IMR-90 (cell line): ENCODE results near the gene ZNF362. TPM values are rescaled to one million over a fixed set of nuclear protein-coding genes. Genes with fewer than 3 reads are reported as not detected.
A peak's percentile ranks its signal among the peaks of the same experiment; 100 is the strongest.

Experiments
- ATAC-seq: fragments of 200-7000 bp; cut with Tn5 transposase; 2 replicates; pipeline ENCODE4 v1.9.1; 2020; ENCODE audit warnings: low read depth, mild to moderate bottlenecking, moderate library complexity
- BruUV-seq: library from RNA; stranded (reverse); fragments of 400-500 nt; replicated peaks from 2 replicates; lab custom pipeline; 2021; lab: Mats Ljungman, UMichigan
- CTCF ChIA-PET: fragments of 300-600 bp; formaldehyde crosslinking; extraction: SDS; loops from one replicate; lab custom pipeline; 2021; ENCODE audit warnings: antibody characterized with exemption; lab: Yijun Ruan, JAX
- POLR2A ChIA-PET: fragments of 300-600 bp; sonication (Branson Sonifier 250); formaldehyde crosslinking; loops from one replicate; lab custom pipeline; 2022; ENCODE audit warnings: antibody characterized with exemption; ENCODE audit not compliant: unreplicated experiment; lab: Charles Lee
- DNase-seq: peaks from one replicate; pipeline ENCODE4 v3.0.0; 2013
- H2AFZ ChIP-seq: replicated peaks from 2 replicates; pipeline ENCODE3; 2013; ENCODE audit warnings: low read length, mild to moderate bottlenecking; ENCODE audit not compliant: poor library complexity
- H2AK5ac ChIP-seq: 2 replicates; pipeline ENCODE4 v1.6.1; 2013; ENCODE audit warnings: low read depth, low read length, inconsistent platforms
- H2AK9ac ChIP-seq: replicated peaks from 2 replicates; pipeline ENCODE3; 2013; ENCODE audit warnings: mild to moderate bottlenecking, low read depth, low read length, moderate library complexity; ENCODE audit not compliant: poor library complexity
- H2BK120ac ChIP-seq: 2 replicates; pipeline ENCODE4 v1.6.1; 2013; ENCODE audit warnings: low read depth, low read length, inconsistent platforms
- H2BK15ac ChIP-seq: 3 replicates; pipeline ENCODE4 v1.6.1; 2013; ENCODE audit warnings: low read depth, low read length, inconsistent platforms
- H2BK20ac ChIP-seq: 2 replicates; pipeline ENCODE4 v1.6.1; 2013; ENCODE audit warnings: low read depth, mild to moderate bottlenecking, inconsistent platforms, low read length, moderate library complexity
- H2BK5ac ChIP-seq: 2 replicates; pipeline ENCODE4 v1.6.1; 2013; ENCODE audit warnings: mild to moderate bottlenecking, low read depth, low read length, inconsistent platforms; ENCODE audit not compliant: poor library complexity, severe bottlenecking
- H3K14ac ChIP-seq: replicated peaks from 2 replicates; pipeline ENCODE4 v1.6.1; 2013; ENCODE audit warnings: low read depth, low read length, inconsistent platforms
- H3K18ac ChIP-seq: 2 replicates; pipeline ENCODE4 v1.6.1; 2013; ENCODE audit warnings: low read depth, low read length, control low read depth
- H3K23ac ChIP-seq: 2 replicates; pipeline ENCODE4 v1.6.1; 2013; ENCODE audit warnings: low read depth, low read length, inconsistent platforms
- H3K27ac ChIP-seq: 2 replicates; pipeline ENCODE4 v1.5.1; 2013; ENCODE audit warnings: mild to moderate bottlenecking, control low read depth, low read length; ENCODE audit not compliant: insufficient read depth
- H3K27me3 ChIP-seq: 2 replicates; pipeline ENCODE4 v1.6.1; 2013; ENCODE audit warnings: low read length; ENCODE audit not compliant: control insufficient read depth, insufficient read depth
- H3K36me3 ChIP-seq: 2 replicates; pipeline ENCODE4 v1.6.1; 2013; ENCODE audit warnings: low read length, mixed read lengths; ENCODE audit not compliant: control insufficient read depth, insufficient read depth
- H3K4ac ChIP-seq: 2 replicates; pipeline ENCODE4 v1.6.1; 2013; ENCODE audit warnings: low read depth, low read length, inconsistent platforms
- H3K4me1 ChIP-seq: 2 replicates; pipeline ENCODE4 v1.6.1; 2013; ENCODE audit warnings: low read length, mixed read lengths; ENCODE audit not compliant: control insufficient read depth, insufficient read depth
- H3K4me2 ChIP-seq: 2 replicates; pipeline ENCODE4 v1.6.1; 2013; ENCODE audit warnings: low read depth, mild to moderate bottlenecking, control low read depth, low read length, moderate library complexity
- H3K4me3 ChIP-seq: 2 replicates; pipeline ENCODE4 v1.5.1; 2013; ENCODE audit warnings: low read depth, mild to moderate bottlenecking, control low read depth, low read length, moderate library complexity; ENCODE audit not compliant: insufficient read depth
- H3K56ac ChIP-seq: 2 replicates; pipeline ENCODE4 v1.6.1; 2013; ENCODE audit warnings: low read length, inconsistent platforms; ENCODE audit not compliant: insufficient read depth; ENCODE audit errors: extremely low read depth
- H3K79me1 ChIP-seq, 2 experiments: 2 replicates each; pipeline ENCODE4 v1.6.1; 2013; ENCODE audit warnings: low read length in 2 of 2, inconsistent platforms in 1 of 2, low read depth in 1 of 2
- H3K9ac ChIP-seq: 2 replicates; pipeline ENCODE4 v1.6.1; 2013; ENCODE audit warnings: low read depth, low read length, control low read depth
- H3K9me1 ChIP-seq: 2 replicates; pipeline ENCODE4 v1.6.1; 2013; ENCODE audit warnings: low read length, inconsistent platforms; ENCODE audit not compliant: insufficient read depth
- H3K9me3 ChIP-seq: 2 replicates; pipeline ENCODE4 v1.6.1; 2013; ENCODE audit warnings: low read length; ENCODE audit not compliant: control insufficient read depth, insufficient read depth
- H4K20me1 ChIP-seq: 2 replicates; pipeline ENCODE4 v1.6.1; 2013; ENCODE audit warnings: low read length, inconsistent platforms; ENCODE audit not compliant: insufficient read depth
- H4K5ac ChIP-seq: 2 replicates; pipeline ENCODE4 v1.6.1; 2013; ENCODE audit warnings: mild to moderate bottlenecking, low read depth, low read length, control low read depth
- H4K8ac ChIP-seq, 2 experiments: 2 replicates each; pipeline ENCODE4 v1.6.1; 2013; ENCODE audit warnings: low read depth in 2 of 2, low read length in 2 of 2, control low read depth in 1 of 2, inconsistent platforms in 1 of 2
- H4K91ac ChIP-seq: 2 replicates; pipeline ENCODE4 v1.6.1; 2013; ENCODE audit warnings: low read depth, low read length, inconsistent platforms; ENCODE audit not compliant: insufficient read depth
- BHLHE40 ChIP-seq: fragments of 150-350 bp; IDR thresholded peaks from 2 replicates; pipeline ENCODE4 v1.6.1; 2016; ENCODE audit warnings: mild to moderate bottlenecking, low read depth, low read length
- CEBPB ChIP-seq: IDR thresholded peaks from 2 replicates; pipeline ENCODE4 v1.6.1; 2012; ENCODE audit warnings: low read depth, low read length, improper control_type of control experiment
- CHD1 ChIP-seq: IDR thresholded peaks from 2 replicates; pipeline ENCODE4 v1.6.1; 2012; ENCODE audit warnings: low read depth, low read length, improper control_type of control experiment
- CTCF ChIP-seq: conservative IDR thresholded peaks from 2 replicates; pipeline ENCODE4 v1.5.1; 2012; ENCODE audit warnings: mild to moderate bottlenecking, low read depth, low read length, improper control_type of control experiment
- ELK1 ChIP-seq: fragments of 150-350 bp; IDR thresholded peaks from 2 replicates; pipeline ENCODE4 v1.6.1; 2016; ENCODE audit warnings: low read depth, mild to moderate bottlenecking, low read length, moderate library complexity, borderline replicate concordance
- FOS ChIP-seq: fragments of 150-350 bp; IDR thresholded peaks from 2 replicates; pipeline ENCODE4 v1.6.1; 2016; ENCODE audit warnings: low read depth, low read length
- MAFK ChIP-seq: IDR thresholded peaks from 2 replicates; pipeline ENCODE4 v1.6.1; 2012; ENCODE audit warnings: low read depth, low read length, improper control_type of control experiment
- MAZ ChIP-seq: IDR thresholded peaks from 2 replicates; pipeline ENCODE4 v1.6.1; 2012; ENCODE audit warnings: low read depth, mild to moderate bottlenecking, low read length, improper control_type of control experiment, moderate library complexity, borderline replicate concordance
- MXI1 ChIP-seq: IDR thresholded peaks from 2 replicates; pipeline ENCODE4 v1.6.1; 2012; ENCODE audit warnings: low read depth, mild to moderate bottlenecking, low read length, moderate library complexity, borderline replicate concordance
- NFE2L2 ChIP-seq: fragments of 150-350 bp; IDR thresholded peaks from 2 replicates; pipeline ENCODE4 v1.6.1; 2016; ENCODE audit warnings: low read depth, mild to moderate bottlenecking, low read length
- POLR2A ChIP-seq: IDR thresholded peaks from 2 replicates; pipeline ENCODE4 v1.6.1; 2012; ENCODE audit warnings: mild to moderate bottlenecking, low read depth, low read length
- RAD21 ChIP-seq: IDR thresholded peaks from 2 replicates; pipeline ENCODE4 v1.6.1; 2012; ENCODE audit warnings: low read length, improper control_type of control experiment
- RCOR1 ChIP-seq: IDR thresholded peaks from 2 replicates; pipeline ENCODE4 v1.6.1; 2012; ENCODE audit warnings: mild to moderate bottlenecking, low read length, improper control_type of control experiment; ENCODE audit not compliant: insufficient replicate concordance
- RFX5 ChIP-seq: IDR thresholded peaks from 2 replicates; pipeline ENCODE4 v1.8.0; 2012; ENCODE audit warnings: low read depth, mild to moderate bottlenecking, low read length, moderate library complexity
- SMC3 ChIP-seq: fragments of 150-350 bp; IDR thresholded peaks from 2 replicates; pipeline ENCODE4 v1.6.1; 2016; ENCODE audit warnings: low read depth, mild to moderate bottlenecking, antibody characterized with exemption, low read length, moderate library complexity
- USF2 ChIP-seq: fragments of 150-350 bp; IDR thresholded peaks from 2 replicates; pipeline ENCODE4 v1.6.1; 2017; ENCODE audit warnings: mild to moderate bottlenecking, antibody characterized with exemption, low read length, low read depth
- WGBS, 2 experiments: methylation state at CpG; one replicate each; pipeline versions ENCODE4 v1.1.5 to v1.1.7; 2013; ENCODE audit warnings: missing lambda C conversion rate in 2 of 2; ENCODE audit not compliant: insufficient read length in 1 of 2; ENCODE audit errors: extremely low coverage in 2 of 2; 5-methylcytosine and 5-hydroxymethylcytosine counted together
- dilution Hi-C: fragments of 300-500 bp; cut with HindIII; formaldehyde crosslinking; loops from one replicate; pipeline ENCODE4 v1.14.3; 2018; ENCODE audit warnings: low sequenced_read_pairs; ENCODE audit not compliant: unreplicated experiment
- in situ Hi-C: fragments of 300-500 bp; cut with MboI; formaldehyde crosslinking; loops from 3 replicates; pipeline ENCODE4 v1.14.3; 2019; ENCODE audit warnings: low sequenced_read_pairs, inconsistent platforms, mixed read lengths
- intact Hi-C: fragments of 100-400 bp; cut with micrococcal nuclease; formaldehyde crosslinking; loops from 2 replicates; pipeline ENCODE4 v1.10.0; 2022
- polyA plus RNA-seq, 3 experiments: library from polyadenylated mRNA; depleted of rRNA; stranded (reverse); fragments of >200 nt; gene quantifications; 2 replicates each; pipeline ENCODE4 v1.2.3, GENCODE V29; 2012; ENCODE audit warnings: low replicate concordance in 1 of 3
- total RNA-seq: library from RNA; depleted of rRNA; stranded (reverse); fragments of >200 nt; gene quantifications from 2 replicates; pipeline ENCODE4 v1.2.3, GENCODE V29; 2012

Gene ZNF362
- total and polyA plus RNA-seq, 2 of the 4 experiments (the other 2 are of a cell fraction) = 5.7 to 12.9 TPM

GRCh38 chr1:33211972-33212371, 44.3 kb upstream of the ZNF362 start:
- Histone ChIP-seq H3K27me3 (no peaks in the 10 kb centered on the region), H2BK15ac (no peak overlapping the region), H4K8ac (no peak overlapping the region), H4K91ac (no peak overlapping the region), H3K9me1 (no peaks in the 10 kb centered on the region), H2AK5ac (no peak overlapping the region), H3K9me3 (no peaks in the 10 kb centered on the region), H3K56ac (no peak overlapping the region), H2BK120ac (no peak overlapping the region), H3K27ac (no peak overlapping the region), H3K4me2 (no peak overlapping the region), H3K4me3 (no peak overlapping the region), H3K18ac (no peak overlapping the region), H3K14ac (no peak overlapping the region), H2BK20ac (no peak overlapping the region), H3K4ac (no peak overlapping the region), H2AFZ (no peak overlapping the region), H3K23ac (no peak overlapping the region), H4K5ac (no peak overlapping the region), H3K36me3 (no peaks in the 10 kb centered on the region), H4K20me1 (no peaks in the 10 kb centered on the region), H3K9ac (no peak overlapping the region), H2AK9ac (peak overlapping the region; percentile 13), H3K79me1 (no peaks in the 10 kb centered on the region), H3K4me1 (no peaks in the 10 kb centered on the region), H2BK5ac (no peak overlapping the region)
- in situ Hi-C loops = loop anchor here (25.0 kb wide), 1 partner anchor 400 kb away; no protein-coding TSS in a partner anchor
- dilution Hi-C loops = no loop called here
- DNase-seq = no peak
- WGBS, 2 experiments = no CpG with 5 or more reads among the region's 3 CpGs
- BruUV-seq = no TSS peak
- POLR2A ChIA-PET = no interaction called here
- TF ChIP-seq MAFK (no peak), CEBPB (no peak), BHLHE40 (no peak), RAD21 (no peak), RFX5 (no peak), FOS (no peak), RCOR1 (no peak), MXI1 (no peak), ELK1 (no peak), POLR2A (no peak), NFE2L2 (no peak), CTCF (no peak), CHD1 (no peak), SMC3 (no peak), USF2 (no peak), MAZ (no peak)
- no peak for ATAC-seq
- CTCF ChIA-PET = no interaction called here
- intact Hi-C loops = no loop called here
